Measurements from ENCODE around the gene COX6B1.
"Not testable (repeated sequence)": the region's sequence is repeated elsewhere in the genome, so short reads cannot be mapped to it uniquely, and the experiment has no call there.

Gene COX6B1

GRCh38 chr19:35636651-35637050 is 11.5 kb upstream of the COX6B1 start:
- no peak for FAIRE-seq

GRCh38 chr19:35637165-35637564 is 11.0 kb upstream of the COX6B1 start:
- no peak for FAIRE-seq

GRCh38 chr19:35639321-35639639 is 8.8 kb upstream of the COX6B1 start:
- FAIRE-seq, result no peak

- no peak for FAIRE-seq
Observed at GRCh38 chr19:35639863-35640262, 8.3 kb upstream of the COX6B1 start.

GRCh38 chr19:35641515-35642151 is 6.5 kb upstream of the COX6B1 start, which contains the start of gene ETV2:
ETV2 (plus strand) TSS chr19:35641745; CDS start chr19:35642461, 716 bp downstream.
- FAIRE-seq, result no peak

- no peak for FAIRE-seq
Observed at GRCh38 chr19:35642312-35642711, 5.8 kb upstream of the COX6B1 start.

- no peak for FAIRE-seq
Observed at GRCh38 chr19:35642798-35643254, 5.3 kb upstream of the COX6B1 start.

GRCh38 chr19:35643255-35644205 is 4.6 kb upstream of the COX6B1 start:
- no peak for FAIRE-seq

GRCh38 chr19:35644206-35644986 is 3.7 kb upstream of the COX6B1 start:
- FAIRE-seq, result no peak

GRCh38 chr19:35644987-35645679 is 3.0 kb upstream of the COX6B1 start:
- FAIRE-seq, result no peak

- no peak for FAIRE-seq
Observed at GRCh38 chr19:35645680-35646511, 2.2 kb upstream of the COX6B1 start.

GRCh38 chr19:35650581-35650980 is 2.5 kb downstream of the COX6B1 start:
- FAIRE-seq, result no peak

- FAIRE-seq, result not testable (repeated sequence)
Observed at GRCh38 chr19:35654828-35655227, 6.7 kb downstream of the COX6B1 start.

- FAIRE-seq, result no peak
Observed at GRCh38 chr19:35655600-35655999, 7.5 kb downstream of the COX6B1 start.

GRCh38 chr19:35656700-35657099 is 8.6 kb downstream of the COX6B1 start:
- FAIRE-seq, result no peak

- no peak for FAIRE-seq
Observed at GRCh38 chr19:35657904-35658700, 10.0 kb downstream of the COX6B1 start.

GRCh38 chr19:35661995-35662340 is 13.8 kb downstream of the COX6B1 start:
- FAIRE-seq, result no peak

- no peak for FAIRE-seq
Observed at GRCh38 chr19:35663981-35664380, 15.9 kb downstream of the COX6B1 start.

- no peak for FAIRE-seq
Observed at GRCh38 chr19:35665157-35665556, 17.0 kb downstream of the COX6B1 start.

- no peak for FAIRE-seq
Observed at GRCh38 chr19:35665604-35666003, 17.5 kb downstream of the COX6B1 start.
